ENCODE measurements around the gene FURIN. TPM values are rescaled to one million over a fixed set of nuclear protein-coding genes. Genes with fewer than 3 reads are reported as not detected.

Gene FURIN
- total RNA-seq, 1 donor from 2014 or later = 143 TPM

DNA sequence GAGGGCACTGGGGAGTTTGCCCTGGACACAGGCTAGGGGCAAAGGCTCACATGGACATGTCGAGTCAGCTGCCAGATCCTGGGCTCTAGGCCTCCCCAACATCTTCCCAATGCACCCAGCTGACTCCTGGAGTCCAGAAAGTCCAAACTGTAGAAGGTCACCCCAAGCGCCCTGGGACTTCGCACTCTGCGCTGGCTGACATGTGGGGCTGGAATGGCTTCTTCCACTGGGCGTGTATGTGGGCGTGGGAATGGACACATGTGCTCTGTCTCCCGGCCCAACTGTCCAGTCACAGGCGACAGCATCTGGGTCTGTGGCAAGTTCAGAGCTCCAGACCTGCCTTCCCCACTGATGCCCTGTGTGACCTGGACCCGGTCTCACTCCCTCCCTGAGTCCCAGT, 13.2 kb upstream of the FURIN start:
- H3K27me3 Mint-ChIP-seq (ENCODE audit: unreplicated experiment) = peaks cover 11% of the 10 kb centered on the region
- H3K36me3 Mint-ChIP-seq (ENCODE audit: low read depth, unreplicated experiment) = no peaks in the 10 kb centered on the region
- H3K9me3 Mint-ChIP-seq (ENCODE audit: unreplicated experiment) = no peaks in the 10 kb centered on the region
- H3K27ac Mint-ChIP-seq (ENCODE audit: unreplicated experiment) = no peak overlapping the region
- TF ChIP-seq, protein P1, sequence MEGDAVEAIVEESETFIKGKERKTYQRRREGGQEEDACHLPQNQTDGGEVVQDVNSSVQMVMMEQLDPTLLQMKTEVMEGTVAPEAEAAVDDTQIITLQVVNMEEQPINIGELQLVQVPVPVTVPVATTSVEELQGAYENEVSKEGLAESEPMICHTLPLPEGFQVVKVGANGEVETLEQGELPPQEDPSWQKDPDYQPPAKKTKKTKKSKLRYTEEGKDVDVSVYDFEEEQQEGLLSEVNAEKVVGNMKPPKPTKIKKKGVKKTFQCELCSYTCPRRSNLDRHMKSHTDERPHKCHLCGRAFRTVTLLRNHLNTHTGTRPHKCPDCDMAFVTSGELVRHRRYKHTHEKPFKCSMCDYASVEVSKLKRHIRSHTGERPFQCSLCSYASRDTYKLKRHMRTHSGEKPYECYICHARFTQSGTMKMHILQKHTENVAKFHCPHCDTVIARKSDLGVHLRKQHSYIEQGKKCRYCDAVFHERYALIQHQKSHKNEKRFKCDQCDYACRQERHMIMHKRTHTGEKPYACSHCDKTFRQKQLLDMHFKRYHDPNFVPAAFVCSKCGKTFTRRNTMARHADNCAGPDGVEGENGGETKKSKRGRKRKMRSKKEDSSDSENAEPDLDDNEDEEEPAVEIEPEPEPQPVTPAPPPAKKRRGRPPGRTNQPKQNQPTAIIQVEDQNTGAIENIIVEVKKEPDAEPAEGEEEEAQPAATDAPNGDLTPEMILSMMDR (IDR thresholded peaks at IDR 0.05; ENCODE audit: unreplicated experiment) = no peak
- H3K4me1 Mint-ChIP-seq (ENCODE audit: unreplicated experiment) = peaks cover 20% of the 10 kb centered on the region
- no peak overlapping the region for H3K4me3 Mint-ChIP-seq (ENCODE audit: unreplicated experiment)
- DNase-seq (ENCODE audit: low spot score) = no peak

DNA sequence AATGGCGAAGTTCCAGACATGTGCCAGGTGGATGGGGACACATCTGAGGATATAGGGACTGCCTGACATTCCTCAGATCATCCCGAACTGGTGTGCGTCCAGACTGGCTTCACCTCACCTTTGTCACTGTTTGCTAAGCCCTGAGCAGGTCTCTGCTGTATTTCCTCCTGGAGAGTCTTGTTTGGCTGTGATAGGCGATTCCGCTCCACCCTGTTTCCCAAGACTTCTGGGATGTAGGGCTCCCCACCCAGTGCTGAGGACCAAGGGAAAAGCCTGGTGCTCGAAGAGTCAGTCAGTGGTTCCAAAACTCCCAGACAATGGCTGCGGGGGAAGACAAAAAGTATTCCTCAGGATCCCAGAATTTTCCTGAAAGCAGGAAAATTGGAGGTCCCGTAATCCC, 11.1 kb upstream of the FURIN start:
- TF ChIP-seq, protein P1 (IDR thresholded peaks at IDR 0.05; ENCODE audit: unreplicated experiment) = no peak
- Mint-ChIP-seq H3K27me3 (ENCODE audit: unreplicated experiment) (peaks cover 11% of the 10 kb centered on the region), H3K4me1 (ENCODE audit: unreplicated experiment) (peaks cover 20% of the 10 kb centered on the region), H3K9me3 (ENCODE audit: unreplicated experiment) (no peaks in the 10 kb centered on the region), H3K4me3 (ENCODE audit: unreplicated experiment) (no peak overlapping the region), H3K36me3 (ENCODE audit: low read depth, unreplicated experiment) (no peaks in the 10 kb centered on the region), H3K27ac (ENCODE audit: unreplicated experiment) (no peak overlapping the region)
- no peak for DNase-seq (ENCODE audit: low spot score)

GRCh38 chr15:90857883-90858443, 10.4 kb upstream of the FURIN start:
- peaks cover 11% of the 10 kb centered on the region for H3K27me3 Mint-ChIP-seq (ENCODE audit: unreplicated experiment)
- H3K4me3 Mint-ChIP-seq (ENCODE audit: unreplicated experiment) = no peak overlapping the region
- DNase-seq (ENCODE audit: low spot score) = no peak
- no peaks in the 10 kb centered on the region for H3K36me3 Mint-ChIP-seq (ENCODE audit: low read depth, unreplicated experiment)
- H3K9me3 Mint-ChIP-seq (ENCODE audit: unreplicated experiment) = no peaks in the 10 kb centered on the region
- peaks cover 20% of the 10 kb centered on the region for H3K4me1 Mint-ChIP-seq (ENCODE audit: unreplicated experiment)
- H3K27ac Mint-ChIP-seq (ENCODE audit: unreplicated experiment) = no peak overlapping the region
- TF ChIP-seq, protein P1 (IDR thresholded peaks at IDR 0.05; ENCODE audit: unreplicated experiment) = no peak

DNA sequence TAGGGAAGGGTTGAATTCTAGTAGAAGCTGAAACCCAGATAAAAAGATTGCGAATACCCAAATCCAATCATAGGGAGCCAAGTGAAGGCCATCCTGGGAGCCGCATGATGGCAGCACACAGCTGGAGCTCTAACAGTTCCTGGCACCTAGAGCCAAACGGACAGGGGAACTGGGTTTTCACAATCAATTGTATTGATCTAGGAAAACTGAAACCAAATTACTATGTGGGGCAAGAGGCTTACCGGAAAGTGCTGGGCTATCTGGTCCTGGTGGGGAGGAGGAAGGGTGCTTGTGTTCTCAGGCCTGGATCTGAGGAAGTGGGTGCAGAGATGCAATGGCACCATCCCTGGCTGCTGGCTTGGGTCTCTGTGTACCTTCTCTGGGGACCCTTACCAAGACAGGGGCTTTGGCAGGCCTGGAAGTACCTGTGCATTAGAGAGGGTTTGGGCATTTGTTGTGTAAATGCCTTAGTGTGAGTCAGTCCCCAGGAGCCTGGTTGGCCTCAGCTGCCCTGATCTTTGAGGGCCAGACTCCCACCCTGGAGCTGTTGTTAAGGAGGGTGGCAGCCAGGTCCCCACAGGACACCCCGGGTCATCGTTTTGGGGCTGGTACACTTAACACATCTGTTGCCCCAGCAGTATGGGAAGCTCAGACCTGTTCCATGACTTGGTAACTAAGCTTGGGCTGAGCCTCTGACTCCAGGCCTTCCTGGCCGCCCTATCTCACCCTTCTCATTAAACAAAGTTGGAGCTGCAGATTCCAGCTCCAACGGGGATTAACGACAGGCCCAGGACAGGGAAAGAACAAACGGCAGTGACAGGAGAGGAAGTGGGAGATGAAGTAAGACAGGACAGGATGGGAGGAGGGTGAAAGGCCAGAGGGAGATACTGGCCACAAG, 8.9 kb upstream of the FURIN start:
- DNase-seq (ENCODE audit: low spot score) = no peak
- H3K4me1 Mint-ChIP-seq (ENCODE audit: unreplicated experiment) = peaks cover 20% of the 10 kb centered on the region
- H3K9me3 Mint-ChIP-seq (ENCODE audit: unreplicated experiment) = no peaks in the 10 kb centered on the region
- no peak overlapping the region for H3K4me3 Mint-ChIP-seq (ENCODE audit: unreplicated experiment)
- no peak overlapping the region for H3K27ac Mint-ChIP-seq (ENCODE audit: unreplicated experiment)
- H3K27me3 Mint-ChIP-seq (ENCODE audit: unreplicated experiment) = peaks cover 11% of the 10 kb centered on the region
- no peaks in the 10 kb centered on the region for H3K36me3 Mint-ChIP-seq (ENCODE audit: low read depth, unreplicated experiment)
- TF ChIP-seq, protein P1 (IDR thresholded peaks at IDR 0.05; ENCODE audit: unreplicated experiment) = no peak

GRCh38 chr15:90860450-90860849, 7.9 kb upstream of the FURIN start:
- Mint-ChIP-seq H3K4me3 (ENCODE audit: unreplicated experiment) (no peak overlapping the region), H3K9me3 (ENCODE audit: unreplicated experiment) (no peaks in the 10 kb centered on the region), H3K27me3 (ENCODE audit: unreplicated experiment) (peaks cover 11% of the 10 kb centered on the region), H3K4me1 (ENCODE audit: unreplicated experiment) (peaks cover 20% of the 10 kb centered on the region), H3K36me3 (ENCODE audit: low read depth, unreplicated experiment) (no peaks in the 10 kb centered on the region), H3K27ac (ENCODE audit: unreplicated experiment) (no peak overlapping the region)
- TF ChIP-seq, protein P1 (IDR thresholded peaks at IDR 0.05; ENCODE audit: unreplicated experiment) = no peak
- DNase-seq (ENCODE audit: low spot score) = no peak
